Retinal pigment epithelial cell (primary cell): ENCODE data around the gene DCC.
A peak's percentile ranks its signal among the peaks of the same experiment; 100 is the strongest.

ENCODE experiments used
- DNase-seq: peaks from one replicate; pipeline ENCODE4 v3.0.0-alpha.2; 2010; ENCODE audit warnings: low read depth
- H3K4me3 ChIP-seq: 2 replicates; pipeline ENCODE4 v1.5.1; 2011; ENCODE audit warnings: mild to moderate bottlenecking, low read length, control low read depth, moderate library complexity
- TF ChIP-seq, protein P1 (sequence below): conservative IDR thresholded peaks from 2 replicates; pipeline ENCODE4 v1.5.1; 2011; ENCODE audit warnings: low read depth, low read length, control low read depth, inconsistent platforms

Gene DCC

DNA sequence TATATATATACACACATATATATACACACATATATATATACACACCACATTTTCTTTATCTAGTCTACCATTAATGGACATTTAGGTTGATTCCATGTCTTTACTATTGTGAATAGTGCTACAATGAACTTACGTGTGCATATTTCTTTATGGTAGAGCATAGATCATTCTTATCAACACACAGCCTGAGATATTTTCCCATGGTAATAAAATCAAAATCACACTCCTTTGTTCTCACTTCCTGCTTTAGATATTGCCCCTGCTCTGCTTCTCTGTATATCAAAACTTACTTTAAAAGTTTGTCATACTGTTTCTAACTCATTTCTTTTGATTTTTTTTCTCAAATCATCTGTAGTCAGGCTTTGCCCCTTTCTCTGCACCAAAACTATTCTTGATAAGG is 119.9 kb downstream of the DCC start:
- DNase-seq = no peak
- TF ChIP-seq, protein P1, sequence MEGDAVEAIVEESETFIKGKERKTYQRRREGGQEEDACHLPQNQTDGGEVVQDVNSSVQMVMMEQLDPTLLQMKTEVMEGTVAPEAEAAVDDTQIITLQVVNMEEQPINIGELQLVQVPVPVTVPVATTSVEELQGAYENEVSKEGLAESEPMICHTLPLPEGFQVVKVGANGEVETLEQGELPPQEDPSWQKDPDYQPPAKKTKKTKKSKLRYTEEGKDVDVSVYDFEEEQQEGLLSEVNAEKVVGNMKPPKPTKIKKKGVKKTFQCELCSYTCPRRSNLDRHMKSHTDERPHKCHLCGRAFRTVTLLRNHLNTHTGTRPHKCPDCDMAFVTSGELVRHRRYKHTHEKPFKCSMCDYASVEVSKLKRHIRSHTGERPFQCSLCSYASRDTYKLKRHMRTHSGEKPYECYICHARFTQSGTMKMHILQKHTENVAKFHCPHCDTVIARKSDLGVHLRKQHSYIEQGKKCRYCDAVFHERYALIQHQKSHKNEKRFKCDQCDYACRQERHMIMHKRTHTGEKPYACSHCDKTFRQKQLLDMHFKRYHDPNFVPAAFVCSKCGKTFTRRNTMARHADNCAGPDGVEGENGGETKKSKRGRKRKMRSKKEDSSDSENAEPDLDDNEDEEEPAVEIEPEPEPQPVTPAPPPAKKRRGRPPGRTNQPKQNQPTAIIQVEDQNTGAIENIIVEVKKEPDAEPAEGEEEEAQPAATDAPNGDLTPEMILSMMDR = no peak
- no peak overlapping the region for H3K4me3 ChIP-seq

DNA sequence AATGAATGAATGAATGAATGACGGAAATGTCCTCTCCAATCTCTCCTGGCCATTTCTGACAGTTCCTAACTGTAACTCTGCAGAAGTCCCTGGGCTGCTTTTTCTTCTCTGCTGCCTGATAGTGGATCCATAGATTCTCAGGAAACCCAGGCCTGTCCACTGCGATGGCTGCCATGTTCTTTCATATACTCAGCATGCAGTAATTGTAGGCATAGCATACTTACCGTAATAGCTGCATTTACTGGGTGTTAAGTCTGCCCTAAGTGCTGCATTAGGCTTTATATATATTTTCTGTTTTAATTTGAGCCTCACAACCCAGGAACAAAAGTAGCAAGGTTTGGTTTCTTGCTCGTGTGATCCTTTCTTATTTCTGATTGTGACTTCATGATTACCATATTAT is 122.9 kb downstream of the DCC start:
- H3K4me3 ChIP-seq = no peak overlapping the region
- DNase-seq = no peak

DNA sequence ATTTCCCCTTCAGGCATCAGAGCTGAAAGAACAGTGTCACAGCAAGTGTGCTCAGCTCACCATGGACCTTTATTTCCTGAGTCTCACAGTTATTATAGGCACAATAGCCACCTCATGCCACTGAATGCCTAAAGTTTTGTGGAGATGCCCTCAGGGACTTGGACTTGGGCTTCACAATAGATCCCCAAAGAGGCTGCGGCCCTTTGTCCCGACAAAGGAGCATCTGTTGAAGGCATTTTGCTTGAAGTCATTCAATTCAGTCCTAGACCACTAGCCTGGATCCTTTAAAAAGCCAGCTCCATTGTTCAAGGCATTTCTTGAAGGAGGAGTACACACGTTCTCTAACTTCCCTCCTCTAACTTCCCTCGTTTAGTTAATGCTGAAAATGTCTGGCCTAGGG is 125.4 kb downstream of the DCC start:
- TF ChIP-seq, protein P1 = no peak
- H3K4me3 ChIP-seq = no peak overlapping the region
- no peak for DNase-seq

More for the DNA sequence above, 122.9 kb downstream of the DCC start:
- TF ChIP-seq, protein P1 = no peak

DNA sequence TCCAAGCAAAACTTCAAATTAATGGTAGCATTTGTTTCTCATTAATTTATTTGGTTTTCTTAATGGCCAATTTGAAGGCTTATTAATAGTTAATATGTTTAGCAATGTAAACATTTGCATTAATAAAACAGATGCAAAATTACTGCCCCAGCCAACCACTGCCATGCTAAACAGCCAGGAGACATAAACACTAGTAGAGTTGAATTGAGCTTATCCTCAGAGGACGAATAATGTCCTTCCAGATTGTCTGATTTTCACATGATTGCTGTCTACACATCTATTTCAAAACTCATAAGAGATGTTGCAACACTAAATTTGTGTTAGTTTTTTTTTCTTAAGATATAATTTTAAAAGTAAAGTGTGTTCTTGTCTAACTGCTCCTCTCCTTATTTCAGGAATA is 128.5 kb downstream of the DCC start:
- H3K4me3 ChIP-seq = no peak overlapping the region
- TF ChIP-seq, protein P1 = no peak
- DNase-seq = no peak

DNA sequence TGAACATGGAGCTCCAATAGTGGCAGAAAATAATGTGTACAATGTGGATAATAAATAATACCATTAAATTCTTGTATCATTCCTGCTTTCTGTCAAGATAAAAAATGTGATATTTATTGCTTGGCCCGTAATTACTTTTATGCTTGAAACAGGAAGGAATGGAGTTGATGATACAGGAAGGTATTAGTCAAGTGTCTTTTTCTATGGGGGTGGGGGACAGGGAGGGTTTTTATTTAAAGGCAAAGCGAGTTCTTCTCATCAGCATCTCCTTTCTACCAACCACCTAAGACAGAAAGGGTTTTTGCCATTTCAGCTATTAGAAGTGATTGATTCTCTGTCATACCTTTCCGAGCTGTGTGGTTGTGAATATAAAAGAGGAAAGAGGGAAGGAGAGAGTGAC is 135.3 kb downstream of the DCC start:
- no peak overlapping the region for H3K4me3 ChIP-seq

GRCh38 chr18:52481116-52481515 is 141.1 kb downstream of the DCC start:
- TF ChIP-seq, protein P1 = no peak
- DNase-seq = no peak
- no peak overlapping the region for H3K4me3 ChIP-seq

More for the DNA sequence above, 135.3 kb downstream of the DCC start:
- no peak for DNase-seq
- TF ChIP-seq, protein P1 = no peak

DNA sequence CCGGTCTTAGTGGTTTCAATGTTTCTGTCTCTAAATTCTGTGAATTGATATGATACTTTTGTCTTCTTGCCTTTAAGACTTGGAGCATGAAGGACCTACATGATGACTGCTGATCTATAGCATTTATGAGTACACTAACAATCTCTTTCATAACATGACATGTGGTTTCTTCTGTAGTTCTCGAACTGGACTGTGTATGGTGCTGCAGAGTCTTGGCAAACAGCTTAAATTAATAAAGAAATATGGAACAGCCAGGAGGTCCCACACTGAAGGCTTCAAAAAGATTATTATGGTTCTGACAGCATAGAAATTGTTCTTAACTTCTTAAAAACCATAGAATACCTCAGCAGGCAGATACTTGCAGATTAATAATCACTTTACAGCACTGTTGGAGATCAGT is 145.0 kb downstream of the DCC start:
- H3K4me3 ChIP-seq = no peak overlapping the region
- DNase-seq = peak; percentile 1
- TF ChIP-seq, protein P1 = peak; percentile 34
